Renal pelvis (tissue), 3 donors: ENCODE measurements around the gene PDPK1. TPM values are rescaled to one million over a fixed set of nuclear protein-coding genes. Genes with fewer than 3 reads are reported as not detected.

Experiments used
- polyA plus RNA-seq, 3 donors: library from polyadenylated mRNA; unstranded; fragments of 120-200 nt; gene quantifications; one replicate each; pipeline ENCODE4 v1.2.1, GENCODE V29; 2013; ENCODE audit not compliant: insufficient read length in 3 of 3

PDPK1 gene
- polyA plus RNA-seq, 3 donors = 49.4 to 51.4 (median 50.1) TPM

Other genes starting within 250 kb of the PDPK1 start
- gene ABCA3, start 197.3 kb upstream of the PDPK1 start, polyA plus RNA-seq = 1 to 10 TPM; 6.6 to 7.8 (median 7.5) TPM
- 10 to 100 TPM; 12.6 to 15.4 (median 13.2) TPM for gene CCNF, start 108.6 kb upstream of the PDPK1 start, polyA plus RNA-seq
- 10 to 100 TPM; 11.3 to 14.2 (median 13.7) TPM for gene TEDC2, start 77.9 kb upstream of the PDPK1 start, polyA plus RNA-seq
- 1 to 10 TPM; 2.4 to 4.3 (median 3.8) TPM for gene NTN3, start 66.7 kb upstream of the PDPK1 start, polyA plus RNA-seq
- 10 to 100 TPM; 16.1 to 25.1 (median 24.0) TPM for gene TBC1D24, start 62.9 kb upstream of the PDPK1 start, polyA plus RNA-seq
- 100 to 1,000 TPM; 238 to 294 (median 248) TPM for gene ATP6V0C, start 24.1 kb upstream of the PDPK1 start, polyA plus RNA-seq
- 10 to 100 TPM; 33.7 to 47.0 (median 38.5) TPM for gene AMDHD2, start 17.6 kb upstream of the PDPK1 start, polyA plus RNA-seq
- 1 to 10 TPM; 2.8 to 8.6 (median 8.0) TPM for gene CEMP1, start 6.6 kb upstream of the PDPK1 start, polyA plus RNA-seq
- 10 to 100 TPM; 19.7 to 25.3 (median 23.4) TPM for gene KCTD5, start 144.5 kb downstream of the PDPK1 start, polyA plus RNA-seq
- gene PRSS27, start 182.2 kb downstream of the PDPK1 start, polyA plus RNA-seq = 1 to 10 TPM; 1.5 to 2.8 (median 2.0) TPM
- gene SRRM2, start 214.6 kb downstream of the PDPK1 start, polyA plus RNA-seq = 100 to 1,000 TPM; 642 to 846 (median 787) TPM
- gene ELOB, start 239.3 kb downstream of the PDPK1 start, polyA plus RNA-seq = 100 to 1,000 TPM; 203 to 310 (median 281) TPM
- gene PRSS33, start 249.5 kb downstream of the PDPK1 start, polyA plus RNA-seq = under 1 TPM in 1 of 3 donors, not detected in 2; 0.26 TPM